Measurements from ENCODE around the gene METAP1D. TPM values are rescaled to one million over a fixed set of nuclear protein-coding genes. Genes with fewer than 3 reads are reported as not detected.

METAP1D gene
- total and polyA plus RNA-seq, 2 donors from 2014 or later, result 4.0 to 6.2 TPM

DNA sequence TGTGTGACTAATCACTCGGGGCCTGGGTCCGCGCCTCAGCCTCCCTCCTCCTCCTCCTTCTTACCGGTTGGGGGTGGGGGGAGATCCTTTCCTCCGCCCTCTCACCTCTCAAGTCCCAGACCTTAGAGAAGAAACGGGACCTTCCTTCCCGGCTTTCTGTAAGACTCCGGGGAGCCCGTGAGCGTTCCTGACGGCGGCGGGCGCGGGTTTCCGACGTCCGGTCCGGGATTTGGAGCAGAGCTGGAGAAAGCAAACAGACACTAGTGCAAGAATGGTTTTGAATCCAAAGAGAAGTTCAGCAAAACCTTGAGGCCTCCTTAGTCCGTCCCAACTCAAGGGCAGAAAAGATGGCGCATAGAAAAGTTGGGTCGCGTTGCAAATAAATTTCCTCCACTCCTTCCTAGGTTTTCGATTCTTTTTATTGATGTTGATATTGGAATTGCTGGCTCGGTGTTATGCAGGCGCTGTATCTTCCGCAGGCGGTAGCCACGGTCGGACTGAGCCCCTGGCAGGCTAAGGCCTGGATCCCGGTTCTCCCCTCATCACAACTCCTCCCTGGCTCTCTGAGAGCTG, 87.5 kb downstream of the METAP1D start:
- H3K9me3 ChIP-seq (ENCODE audit: control insufficient read depth in 2 of 3, insufficient read depth in 1 of 3, low read length in 3 of 3), result peaks cover 0 to 9% (median 0%) of the 10 kb centered on the region in 3 donors
- TF ChIP-seq, protein P1, sequence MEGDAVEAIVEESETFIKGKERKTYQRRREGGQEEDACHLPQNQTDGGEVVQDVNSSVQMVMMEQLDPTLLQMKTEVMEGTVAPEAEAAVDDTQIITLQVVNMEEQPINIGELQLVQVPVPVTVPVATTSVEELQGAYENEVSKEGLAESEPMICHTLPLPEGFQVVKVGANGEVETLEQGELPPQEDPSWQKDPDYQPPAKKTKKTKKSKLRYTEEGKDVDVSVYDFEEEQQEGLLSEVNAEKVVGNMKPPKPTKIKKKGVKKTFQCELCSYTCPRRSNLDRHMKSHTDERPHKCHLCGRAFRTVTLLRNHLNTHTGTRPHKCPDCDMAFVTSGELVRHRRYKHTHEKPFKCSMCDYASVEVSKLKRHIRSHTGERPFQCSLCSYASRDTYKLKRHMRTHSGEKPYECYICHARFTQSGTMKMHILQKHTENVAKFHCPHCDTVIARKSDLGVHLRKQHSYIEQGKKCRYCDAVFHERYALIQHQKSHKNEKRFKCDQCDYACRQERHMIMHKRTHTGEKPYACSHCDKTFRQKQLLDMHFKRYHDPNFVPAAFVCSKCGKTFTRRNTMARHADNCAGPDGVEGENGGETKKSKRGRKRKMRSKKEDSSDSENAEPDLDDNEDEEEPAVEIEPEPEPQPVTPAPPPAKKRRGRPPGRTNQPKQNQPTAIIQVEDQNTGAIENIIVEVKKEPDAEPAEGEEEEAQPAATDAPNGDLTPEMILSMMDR (IDR thresholded peaks at IDR 0.05; ENCODE audit: borderline replicate concordance, extremely low read depth, insufficient read depth), result no peak
- no peak for FAIRE-seq
- H3K36me3 ChIP-seq (ENCODE audit: control insufficient read depth in 2 of 3, insufficient read depth in 3 of 3, low read length in 3 of 3), result no peaks in the 10 kb centered on the region
- DNase-seq, result peak in 3 of 5 donors; percentile 22 to 41 (median 29)
- H3K27me3 ChIP-seq (ENCODE audit: control insufficient read depth, insufficient read depth, low read length), result peaks cover 88% of the 10 kb centered on the region
- H3K27ac ChIP-seq (ENCODE audit: low read depth in 2 of 2, low read length in 2 of 2), result no peak overlapping the region
- no peak overlapping the region for H3K9ac ChIP-seq (ENCODE audit: low read length in 3 of 3)
- intact Hi-C loops (cut with DNase I), result no loop called here
- H3K4me3 ChIP-seq (ENCODE audit: low read length in 3 of 3), result no peak overlapping the region
- H3K4me1 ChIP-seq (ENCODE audit: control insufficient read depth in 2 of 3, insufficient read depth in 2 of 3, low read depth in 1 of 3, low read length in 3 of 3), result peaks cover 0 to 18% (median 0%) of the 10 kb centered on the region in 3 donors

- no peaks in the 10 kb centered on the region for H3K36me3 ChIP-seq (ENCODE audit: control insufficient read depth in 2 of 3, insufficient read depth in 3 of 3, low read length in 3 of 3)
- DNase-seq (peak in 1 of 5 donors; percentile 11), FAIRE-seq (no peak)
Measured at GRCh38 chr2:172087780-172088244, 88.1 kb downstream of the METAP1D start.

DNA sequence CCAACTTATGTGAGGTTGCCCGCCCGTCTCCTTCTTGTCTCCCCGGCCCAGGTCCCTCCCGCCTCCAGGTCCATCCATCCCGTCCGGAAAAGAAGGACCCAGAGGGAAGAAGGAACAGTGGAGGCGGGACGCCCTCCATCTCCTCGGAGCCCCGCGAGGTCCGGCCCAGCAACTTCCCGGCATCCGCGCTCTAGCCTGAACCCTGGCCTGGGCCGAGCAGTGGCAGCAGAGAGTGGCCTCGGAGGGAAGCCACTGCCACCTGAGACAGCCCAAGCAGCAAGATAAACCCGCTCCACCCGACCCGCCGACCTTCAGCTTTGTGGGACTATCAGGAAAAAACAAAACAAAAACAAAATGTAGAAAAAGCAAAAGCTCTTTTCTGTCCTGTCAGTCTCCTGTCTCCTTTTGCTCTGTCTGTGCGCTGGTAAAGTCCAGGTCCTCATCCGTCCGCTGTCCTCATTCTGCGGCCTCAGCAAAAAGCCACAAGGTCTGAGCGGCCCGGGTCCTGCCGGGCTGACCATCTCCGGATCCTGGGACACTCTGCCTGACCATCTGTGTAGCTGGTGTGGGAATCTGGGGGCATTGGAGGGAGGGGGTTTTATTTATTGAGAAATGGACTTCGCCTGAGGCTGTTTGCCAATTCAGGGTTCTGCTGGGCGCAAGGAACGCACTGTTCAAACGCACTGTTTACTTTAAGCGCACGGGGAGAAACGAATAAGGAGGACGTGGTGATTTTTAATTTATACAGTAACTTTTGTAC, 88.7 kb downstream of the METAP1D start:
- intact Hi-C loops (cut with DNase I), result no loop called here
- TF ChIP-seq, protein P1 (IDR thresholded peaks at IDR 0.05; ENCODE audit: borderline replicate concordance, extremely low read depth, insufficient read depth), result no peak
- Histone ChIP-seq H3K4me1 (ENCODE audit: control insufficient read depth in 2 of 3, insufficient read depth in 2 of 3, low read depth in 1 of 3, low read length in 3 of 3) (peaks cover 0 to 18% (median 0%) of the 10 kb centered on the region in 3 donors), H3K27me3 (ENCODE audit: control insufficient read depth, insufficient read depth, low read length) (peaks cover 85% of the 10 kb centered on the region), H3K36me3 (ENCODE audit: control insufficient read depth in 2 of 3, insufficient read depth in 3 of 3, low read length in 3 of 3) (no peaks in the 10 kb centered on the region), H3K9me3 (ENCODE audit: control insufficient read depth in 2 of 3, insufficient read depth in 1 of 3, low read length in 3 of 3) (peaks cover 0 to 9% (median 0%) of the 10 kb centered on the region in 3 donors), H3K9ac (ENCODE audit: low read length in 3 of 3) (no peak overlapping the region), H3K27ac (ENCODE audit: low read depth in 2 of 2, low read length in 2 of 2) (no peak overlapping the region), H3K4me3 (ENCODE audit: low read length in 3 of 3) (no peak overlapping the region)
- FAIRE-seq, result no peak
- peak in 4 of 5 donors; percentile 26 to 72 (median 44) for DNase-seq

More at GRCh38 chr2:172087780-172088244, 88.1 kb downstream of the METAP1D start:
- TF ChIP-seq, protein P1 (IDR thresholded peaks at IDR 0.05; ENCODE audit: borderline replicate concordance, extremely low read depth, insufficient read depth), result no peak
- H3K4me1 ChIP-seq (ENCODE audit: control insufficient read depth in 2 of 3, insufficient read depth in 2 of 3, low read depth in 1 of 3, low read length in 3 of 3), result peaks cover 0 to 18% (median 0%) of the 10 kb centered on the region in 3 donors
- H3K27ac ChIP-seq (ENCODE audit: low read depth in 2 of 2, low read length in 2 of 2), result no peak overlapping the region
- peaks cover 0 to 9% (median 0%) of the 10 kb centered on the region in 3 donors for H3K9me3 ChIP-seq (ENCODE audit: control insufficient read depth in 2 of 3, insufficient read depth in 1 of 3, low read length in 3 of 3)
- intact Hi-C loops (cut with DNase I), result no loop called here
- H3K9ac ChIP-seq (ENCODE audit: low read length in 3 of 3), result no peak overlapping the region
- H3K4me3 ChIP-seq (ENCODE audit: low read length in 3 of 3), result no peak overlapping the region
- H3K27me3 ChIP-seq (ENCODE audit: control insufficient read depth, insufficient read depth, low read length), result peaks cover 88% of the 10 kb centered on the region
